ENCODE measurements around the gene RIT2. TPM values are rescaled to one million over a fixed set of nuclear protein-coding genes. Genes with fewer than 3 reads are reported as not detected.

Gene RIT2
- total RNA-seq, 4 donors from 2014 or later = not detected

DNA sequence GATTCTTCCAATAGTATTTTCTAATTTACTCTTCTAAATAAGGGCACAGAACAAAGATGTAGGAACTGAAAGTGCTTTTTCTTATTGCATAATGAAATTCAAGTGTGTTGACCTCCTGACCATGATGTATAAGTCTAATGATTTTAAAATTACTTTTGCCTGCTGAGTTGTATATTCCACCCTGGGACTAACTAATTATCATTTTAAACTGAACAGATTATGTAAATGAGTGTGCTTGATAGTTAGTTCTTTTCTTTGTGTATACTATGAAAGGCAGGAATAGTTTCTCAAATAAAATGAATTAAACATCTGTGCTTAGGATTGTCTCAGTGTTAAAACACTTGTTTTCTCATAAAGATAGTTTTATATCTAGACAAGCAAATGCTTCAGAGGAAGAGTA, 284.5 kb downstream of the RIT2 start:
- TF ChIP-seq, protein P1, sequence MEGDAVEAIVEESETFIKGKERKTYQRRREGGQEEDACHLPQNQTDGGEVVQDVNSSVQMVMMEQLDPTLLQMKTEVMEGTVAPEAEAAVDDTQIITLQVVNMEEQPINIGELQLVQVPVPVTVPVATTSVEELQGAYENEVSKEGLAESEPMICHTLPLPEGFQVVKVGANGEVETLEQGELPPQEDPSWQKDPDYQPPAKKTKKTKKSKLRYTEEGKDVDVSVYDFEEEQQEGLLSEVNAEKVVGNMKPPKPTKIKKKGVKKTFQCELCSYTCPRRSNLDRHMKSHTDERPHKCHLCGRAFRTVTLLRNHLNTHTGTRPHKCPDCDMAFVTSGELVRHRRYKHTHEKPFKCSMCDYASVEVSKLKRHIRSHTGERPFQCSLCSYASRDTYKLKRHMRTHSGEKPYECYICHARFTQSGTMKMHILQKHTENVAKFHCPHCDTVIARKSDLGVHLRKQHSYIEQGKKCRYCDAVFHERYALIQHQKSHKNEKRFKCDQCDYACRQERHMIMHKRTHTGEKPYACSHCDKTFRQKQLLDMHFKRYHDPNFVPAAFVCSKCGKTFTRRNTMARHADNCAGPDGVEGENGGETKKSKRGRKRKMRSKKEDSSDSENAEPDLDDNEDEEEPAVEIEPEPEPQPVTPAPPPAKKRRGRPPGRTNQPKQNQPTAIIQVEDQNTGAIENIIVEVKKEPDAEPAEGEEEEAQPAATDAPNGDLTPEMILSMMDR (IDR thresholded peaks at IDR 0.05) = no peak
- TF ChIP-seq EP300 (IDR thresholded peaks at IDR 0.05) (no peak), POLR2A (IDR thresholded peaks at IDR 0.05) (no peak)
- Histone ChIP-seq H3K27ac (no peak overlapping the region), H3K36me3 (no peaks in the 10 kb centered on the region), H3K9me3 (no peaks in the 10 kb centered on the region), H3K27me3 (no peaks in the 10 kb centered on the region), H3K4me3 (no peak overlapping the region), H3K4me1 (no peaks in the 10 kb centered on the region)
- DNase-seq (ENCODE audit: low spot score in 2 of 2) = no peak

DNA sequence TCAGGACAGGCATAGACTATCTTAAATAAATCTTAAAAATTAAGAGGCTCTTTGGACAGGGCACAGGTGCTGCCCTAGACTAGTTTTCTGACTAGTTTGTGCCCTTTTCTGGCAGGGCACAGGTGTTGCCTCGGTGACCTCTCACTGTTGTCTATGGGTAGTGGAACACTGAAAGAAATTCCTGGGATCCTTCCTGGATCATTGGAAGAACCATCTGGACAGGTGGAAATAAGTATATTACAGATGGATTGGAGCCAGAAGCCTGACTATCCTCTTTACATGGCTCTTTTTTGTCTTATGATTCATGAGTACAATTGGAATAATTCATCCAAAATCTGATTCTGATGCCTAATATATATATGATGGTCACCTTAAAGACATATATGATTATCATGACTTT, 286.6 kb downstream of the RIT2 start:
- no peak for TF ChIP-seq POLR2A (IDR thresholded peaks at IDR 0.05)
- TF ChIP-seq, protein P1 (IDR thresholded peaks at IDR 0.05) = no peak
- no peak for TF ChIP-seq EP300 (IDR thresholded peaks at IDR 0.05)
- 88 to 89% methylated on average over 1 of the region's 1 CpG for WGBS, 2 donors

DNA sequence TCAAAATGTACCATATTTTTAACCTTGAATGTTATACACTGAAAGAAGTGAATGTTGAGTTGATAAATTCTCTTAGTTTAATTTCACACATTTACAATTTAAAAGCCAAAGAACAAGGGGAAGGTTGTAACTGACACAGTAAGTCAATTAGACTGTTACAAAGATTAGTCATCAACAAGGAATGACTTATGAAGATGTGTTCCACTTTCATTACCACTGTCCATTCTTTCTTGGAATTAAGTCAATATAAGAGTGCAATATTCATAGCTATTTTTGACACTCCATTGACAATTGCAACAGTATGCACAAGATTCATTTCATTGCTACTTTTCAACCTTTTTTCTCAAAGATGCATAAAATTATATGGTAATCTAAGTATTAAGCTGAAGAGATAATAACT, 291.3 kb downstream of the RIT2 start:
- H3K4me1 ChIP-seq = no peaks in the 10 kb centered on the region
- H3K27me3 ChIP-seq = no peaks in the 10 kb centered on the region
- no peak for DNase-seq (ENCODE audit: low spot score in 2 of 2)
- H3K36me3 ChIP-seq = no peaks in the 10 kb centered on the region
- H3K4me3 ChIP-seq = no peak overlapping the region
- no peaks in the 10 kb centered on the region for H3K9me3 ChIP-seq
- TF ChIP-seq POLR2A (IDR thresholded peaks at IDR 0.05) (no peak), EP300 (IDR thresholded peaks at IDR 0.05) (no peak)
- TF ChIP-seq, protein P1 (IDR thresholded peaks at IDR 0.05) = no peak
- no peak overlapping the region for H3K27ac ChIP-seq

More for the DNA sequence above, 286.6 kb downstream of the RIT2 start:
- Histone ChIP-seq H3K4me1 (no peaks in the 10 kb centered on the region), H3K27ac (no peak overlapping the region), H3K36me3 (no peaks in the 10 kb centered on the region), H3K4me3 (no peak overlapping the region), H3K27me3 (no peaks in the 10 kb centered on the region), H3K9me3 (no peaks in the 10 kb centered on the region)
- DNase-seq (ENCODE audit: low spot score in 2 of 2) = no peak

DNA sequence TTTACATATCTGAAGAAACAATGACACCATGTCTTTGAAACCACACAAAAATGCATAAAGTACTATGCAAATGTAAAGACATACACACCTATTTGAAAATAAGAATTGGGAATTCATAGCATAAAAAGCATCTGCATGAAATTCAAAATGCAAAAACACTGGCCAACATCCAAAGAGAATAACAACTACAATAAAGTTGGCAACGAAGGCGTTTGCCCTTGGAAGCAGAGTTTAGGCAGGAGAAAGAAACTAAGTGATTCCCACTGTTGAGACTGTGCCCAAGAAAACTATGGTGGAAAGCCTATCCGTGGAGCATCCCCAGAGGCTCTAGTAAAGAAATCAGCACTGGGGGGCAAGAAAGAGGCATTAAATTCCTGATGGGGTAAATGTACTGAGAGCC, 292.8 kb downstream of the RIT2 start:
- Histone ChIP-seq H3K27me3 (no peaks in the 10 kb centered on the region), H3K4me3 (no peak overlapping the region), H3K4me1 (no peaks in the 10 kb centered on the region), H3K36me3 (no peaks in the 10 kb centered on the region), H3K27ac (no peak overlapping the region), H3K9me3 (no peaks in the 10 kb centered on the region)
- TF ChIP-seq POLR2A (IDR thresholded peaks at IDR 0.05) (no peak), EP300 (IDR thresholded peaks at IDR 0.05) (no peak)
- TF ChIP-seq, protein P1 (IDR thresholded peaks at IDR 0.05) = no peak
- DNase-seq (ENCODE audit: low spot score in 2 of 2) = no peak
- 37 to 48% methylated on average over 3 of the region's 3 CpGs for WGBS, 2 donors

DNA sequence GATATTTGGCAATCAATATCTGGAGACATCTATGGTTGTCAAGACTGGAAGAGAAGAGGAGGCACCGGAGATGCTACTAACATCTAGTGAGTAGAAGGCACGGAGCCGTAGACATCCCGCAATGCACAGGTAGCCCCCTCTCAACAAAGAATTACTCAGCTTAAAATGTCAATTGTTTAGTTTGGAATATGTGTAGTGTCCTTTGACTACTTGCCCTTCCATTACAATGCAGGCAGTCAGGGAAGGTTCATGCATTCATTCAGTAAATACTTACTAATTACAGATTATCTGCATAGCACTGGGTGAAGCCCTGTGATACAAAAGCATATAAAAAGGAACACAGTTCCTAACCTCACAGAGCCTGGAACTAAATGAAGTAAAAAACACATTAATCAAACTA, 294.0 kb downstream of the RIT2 start:
- H3K27ac ChIP-seq = no peak overlapping the region
- TF ChIP-seq EP300 (IDR thresholded peaks at IDR 0.05) (no peak), POLR2A (IDR thresholded peaks at IDR 0.05) (no peak)
- TF ChIP-seq, protein P1 (IDR thresholded peaks at IDR 0.05) = no peak
- no peaks in the 10 kb centered on the region for H3K9me3 ChIP-seq
- 94% methylated on average over 4 of the region's 4 CpGs for WGBS, 2 donors
- DNase-seq (ENCODE audit: low spot score in 2 of 2) = no peak
- no peaks in the 10 kb centered on the region for H3K36me3 ChIP-seq
- H3K27me3 ChIP-seq = no peaks in the 10 kb centered on the region
- no peaks in the 10 kb centered on the region for H3K4me1 ChIP-seq
- H3K4me3 ChIP-seq = no peak overlapping the region

Data from tibial nerve (tissue), 4 donors.